SH-SY5Y (cell line): Measurements from ENCODE around the gene AWAT2.

ENCODE experiments used
- GATA2 ChIP-seq: IDR thresholded peaks from 2 replicates; pipeline ENCODE4 v1.6.1; 2011; ENCODE audit warnings: mild to moderate bottlenecking, low read depth, low read length
- GATA3 ChIP-seq: IDR thresholded peaks from 2 replicates; pipeline ENCODE4 v1.6.1; 2011; ENCODE audit warnings: low read depth, mild to moderate bottlenecking, low read length, moderate library complexity

DNA sequence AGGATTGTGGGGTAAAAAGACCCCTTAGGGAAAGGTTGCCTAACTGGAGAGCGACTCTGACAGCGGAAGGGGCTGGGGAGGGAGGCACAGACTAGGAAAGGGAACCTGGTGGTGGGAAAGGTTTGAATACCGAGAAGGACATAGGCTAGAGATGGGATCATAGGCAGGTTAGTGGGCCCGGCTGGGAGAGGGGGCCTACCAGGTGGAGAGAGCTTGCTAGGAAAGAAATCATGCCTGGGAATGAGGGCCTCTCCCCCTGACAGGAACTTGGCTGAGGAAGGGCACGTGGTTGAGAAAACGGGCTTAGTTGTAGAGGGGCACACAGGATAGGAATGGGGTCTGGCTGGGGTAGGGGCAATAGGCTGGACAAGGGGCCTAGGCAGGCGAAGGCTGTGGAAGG is 16.9 kb upstream of the AWAT2 start:
- TF ChIP-seq GATA3 (no peak), GATA2 (no peak)
